Measurements from ENCODE around the gene STAT4.

DNA sequence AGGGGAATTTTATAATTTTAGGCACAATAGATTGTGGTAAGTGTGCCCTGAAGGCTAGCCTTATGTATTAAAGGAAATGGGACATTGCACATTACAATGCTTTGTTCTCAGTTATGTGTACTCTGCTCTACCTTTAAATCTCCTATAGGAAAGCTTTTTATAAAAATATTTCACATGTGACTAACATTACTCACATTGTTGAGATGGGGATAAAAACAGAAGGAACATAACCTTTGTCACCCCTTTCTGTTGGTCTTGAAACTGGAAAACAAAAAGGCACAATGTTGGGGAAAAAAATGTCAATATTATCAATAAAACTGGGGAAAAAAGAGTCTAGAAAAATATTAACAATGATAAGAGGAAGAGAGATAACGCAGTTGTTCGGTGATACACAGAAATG lies 119.5 kb downstream of the STAT4 start:
- TF ChIP-seq, protein P1, sequence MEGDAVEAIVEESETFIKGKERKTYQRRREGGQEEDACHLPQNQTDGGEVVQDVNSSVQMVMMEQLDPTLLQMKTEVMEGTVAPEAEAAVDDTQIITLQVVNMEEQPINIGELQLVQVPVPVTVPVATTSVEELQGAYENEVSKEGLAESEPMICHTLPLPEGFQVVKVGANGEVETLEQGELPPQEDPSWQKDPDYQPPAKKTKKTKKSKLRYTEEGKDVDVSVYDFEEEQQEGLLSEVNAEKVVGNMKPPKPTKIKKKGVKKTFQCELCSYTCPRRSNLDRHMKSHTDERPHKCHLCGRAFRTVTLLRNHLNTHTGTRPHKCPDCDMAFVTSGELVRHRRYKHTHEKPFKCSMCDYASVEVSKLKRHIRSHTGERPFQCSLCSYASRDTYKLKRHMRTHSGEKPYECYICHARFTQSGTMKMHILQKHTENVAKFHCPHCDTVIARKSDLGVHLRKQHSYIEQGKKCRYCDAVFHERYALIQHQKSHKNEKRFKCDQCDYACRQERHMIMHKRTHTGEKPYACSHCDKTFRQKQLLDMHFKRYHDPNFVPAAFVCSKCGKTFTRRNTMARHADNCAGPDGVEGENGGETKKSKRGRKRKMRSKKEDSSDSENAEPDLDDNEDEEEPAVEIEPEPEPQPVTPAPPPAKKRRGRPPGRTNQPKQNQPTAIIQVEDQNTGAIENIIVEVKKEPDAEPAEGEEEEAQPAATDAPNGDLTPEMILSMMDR (optimal IDR thresholded peaks at IDR 0.05 in 1 of 3, IDR thresholded peaks at IDR 0.05 in 1 of 3, conservative IDR thresholded peaks at IDR 0.05 in 1 of 3; ENCODE audit: extremely low read depth in 1 of 3, insufficient read depth in 2 of 3, low read length in 3 of 3) = no peak
- no peak for TF ChIP-seq EZH2 (IDR thresholded peaks at IDR 0.05; ENCODE audit: low read length)

All from keratinocyte (primary cell).